GM19397 (cell line): ENCODE results near the gene STK26.
"Not testable (repeated sequence)": the region's sequence is repeated elsewhere in the genome, so short reads cannot be mapped to it uniquely, and the experiment has no call there.

Source experiments
- ATAC-seq: cut with Tn5 transposase; IDR thresholded peaks from one replicate; pipeline ENCODE4 v1.9.1; 2021; ENCODE audit warnings: mild to moderate bottlenecking, moderate library complexity; ENCODE audit not compliant: unreplicated experiment

Gene STK26

GRCh38 chrX:132034648-132035047 is 11.5 kb downstream of the STK26 start:
- no peak for ATAC-seq

GRCh38 chrX:132037479-132037993 is 14.4 kb downstream of the STK26 start:
- ATAC-seq, result no peak

GRCh38 chrX:132040066-132040465 is 17.0 kb downstream of the STK26 start:
- ATAC-seq, result no peak

- ATAC-seq, result no peak
Measured at GRCh38 chrX:132041015-132041414, 17.9 kb downstream of the STK26 start.

GRCh38 chrX:132043977-132044376 is 20.9 kb downstream of the STK26 start:
- no peak for ATAC-seq

- ATAC-seq, result no peak
Measured at GRCh38 chrX:132044953-132045352, 21.9 kb downstream of the STK26 start.

- ATAC-seq, result no peak
Measured at GRCh38 chrX:132045456-132045855, 22.4 kb downstream of the STK26 start.

GRCh38 chrX:132046533-132046932 is 23.4 kb downstream of the STK26 start:
- ATAC-seq, result no peak

GRCh38 chrX:132051778-132052177 is 28.7 kb downstream of the STK26 start:
- ATAC-seq, result not testable (repeated sequence)

GRCh38 chrX:132058050-132058449 is 34.9 kb downstream of the STK26 start:
- no peak for ATAC-seq

- ATAC-seq, result no peak
Measured at GRCh38 chrX:132058975-132059374, 35.9 kb downstream of the STK26 start.

GRCh38 chrX:132059973-132060540 is 37.0 kb downstream of the STK26 start:
- no peak for ATAC-seq

- ATAC-seq, result no peak
Measured at GRCh38 chrX:132063334-132063733, 40.2 kb downstream of the STK26 start.

GRCh38 chrX:132063862-132064261 is 40.8 kb downstream of the STK26 start:
- no peak for ATAC-seq

- ATAC-seq, result no peak
Measured at GRCh38 chrX:132068405-132068804, 45.3 kb downstream of the STK26 start.

- ATAC-seq, result no peak
Measured at GRCh38 chrX:132071254-132071653, 48.2 kb downstream of the STK26 start.

GRCh38 chrX:132077414-132077813 is 54.3 kb downstream of the STK26 start:
- ATAC-seq, result no peak

- ATAC-seq, result no peak
Measured at GRCh38 chrX:132077912-132078311, 54.8 kb downstream of the STK26 start.

GRCh38 chrX:132085786-132086185 is 62.7 kb downstream of the STK26 start:
- no peak for ATAC-seq

GRCh38 chrX:132086672-132087071 is 63.6 kb downstream of the STK26 start:
- ATAC-seq, result no peak

- no peak for ATAC-seq
Measured at GRCh38 chrX:132088864-132089263, 65.8 kb downstream of the STK26 start.

- ATAC-seq, result no peak
Measured at GRCh38 chrX:132090403-132091159, 67.5 kb downstream of the STK26 start.
